MCF 10A (cell line): ENCODE measurements around the gene SLC22A15. TPM values are rescaled to one million over a fixed set of nuclear protein-coding genes. Genes with fewer than 3 reads are reported as not detected.

Experiments
- BruUV-seq: library from RNA; stranded (reverse); fragments of 400-500 nt; replicated peaks from 2 replicates; lab custom pipeline; 2021; lab: Mats Ljungman, UMichigan
- CTCF ChIA-PET: fragments of 300-600 bp; sonication (Branson Sonifier 250); formaldehyde crosslinking; extraction: SDS; loops from one replicate; lab custom pipeline; 2021; ENCODE audit warnings: antibody characterized with exemption, inconsistent platforms; lab: Yijun Ruan, JAX
- POLR2A ChIA-PET: fragments of 300-600, 350-650 bp; sonication (Branson Sonifier 250); formaldehyde crosslinking; extraction: SDS; loops from one replicate; lab custom pipeline; 2020; ENCODE audit warnings: antibody characterized with exemption, inconsistent platforms; lab: Yijun Ruan, JAX
- DNase-seq: peaks from one replicate; pipeline ENCODE4 v3.0.0-alpha.2; 2018; ENCODE audit not compliant: unreplicated experiment
- H3K27ac Mint-ChIP-seq: one replicate; pipeline ENCODE4 v1.8.0; 2022; ENCODE audit warnings: mild to moderate bottlenecking, low read depth, mixed read lengths; ENCODE audit not compliant: unreplicated experiment
- H3K27me3 Mint-ChIP-seq: one replicate; pipeline ENCODE4 v1.8.0; 2022; ENCODE audit warnings: mixed read lengths; ENCODE audit not compliant: insufficient read depth, unreplicated experiment
- H3K36me3 Mint-ChIP-seq: one replicate; pipeline ENCODE4 v1.8.0; 2022; ENCODE audit warnings: mild to moderate bottlenecking, moderate library complexity, mixed read lengths; ENCODE audit not compliant: insufficient read depth, unreplicated experiment
- H3K4me1 Mint-ChIP-seq: one replicate; pipeline ENCODE4 v1.8.0; 2022; ENCODE audit warnings: mixed read lengths; ENCODE audit not compliant: insufficient read depth, unreplicated experiment
- H3K4me3 Mint-ChIP-seq: one replicate; pipeline ENCODE4 v1.8.0; 2022; ENCODE audit warnings: mild to moderate bottlenecking, moderate library complexity, mixed read lengths; ENCODE audit not compliant: unreplicated experiment
- H3K9me3 Mint-ChIP-seq: one replicate; pipeline ENCODE4 v1.8.0; 2022; ENCODE audit warnings: mixed read lengths; ENCODE audit not compliant: unreplicated experiment
- CTCF ChIP-seq: fragments of 200-600 bp; IDR thresholded peaks from one replicate; pipeline ENCODE4 v1.8.0; 2022; ENCODE audit warnings: antibody characterized with exemption, mild to moderate bottlenecking; ENCODE audit not compliant: unreplicated experiment
- intact Hi-C: fragments of 100-400 bp; cut with micrococcal nuclease; formaldehyde crosslinking; loops from 2 replicates; pipeline ENCODE4 v1.14.1; 2022
- total RNA-seq: library from RNA; stranded (reverse); gene quantifications from 2 replicates; pipeline ENCODE4 v1.2.3, GENCODE V29; 2022

SLC22A15 gene
- total RNA-seq, 1 experiment from 2014 or later, result 32.4 TPM

GRCh38 chr1:116091083-116091482, 114.8 kb downstream of the SLC22A15 start:
- no peak for TF ChIP-seq CTCF
- intact Hi-C loops, result no loop called here
- H3K4me3 Mint-ChIP-seq, result no peak overlapping the region
- no peak for DNase-seq
- H3K27me3 Mint-ChIP-seq, result no peaks in the 10 kb centered on the region
- peaks cover 15% of the 10 kb centered on the region for H3K36me3 Mint-ChIP-seq
- no TSS peak for BruUV-seq
- ChIA-PET POLR2A (no interaction called here), CTCF (no interaction called here)
- H3K4me1 Mint-ChIP-seq, result peaks cover 5% of the 10 kb centered on the region
- H3K27ac Mint-ChIP-seq, result no peak overlapping the region
- H3K9me3 Mint-ChIP-seq, result peaks cover 34% of the 10 kb centered on the region

- DNase-seq, result no peak
- intact Hi-C loops, result no loop called here
- Mint-ChIP-seq H3K9me3 (peaks cover 34% of the 10 kb centered on the region), H3K4me1 (peaks cover 5% of the 10 kb centered on the region), H3K36me3 (peaks cover 21% of the 10 kb centered on the region), H3K4me3 (no peak overlapping the region), H3K27me3 (no peaks in the 10 kb centered on the region), H3K27ac (peak overlapping the region; percentile 31)
- no TSS peak for BruUV-seq
- no peak for TF ChIP-seq CTCF
- CTCF ChIA-PET, result interaction anchor here (1.2 to 1.3 kb wide), 2 partner anchors 46 to 392 kb away, joined by 3 to 4 read pairs; no protein-coding TSS in a partner anchor
- POLR2A ChIA-PET, result interaction anchor here (0.7 kb wide), 2 partner anchors 22 to 350 kb away, joined by 3 to 5 read pairs; no protein-coding TSS in a partner anchor
Measured at GRCh38 chr1:116092752-116093489, 116.6 kb downstream of the SLC22A15 start.

- peaks cover 21% of the 10 kb centered on the region for H3K36me3 Mint-ChIP-seq
- no TSS peak for BruUV-seq
- no peaks in the 10 kb centered on the region for H3K4me1 Mint-ChIP-seq
- CTCF ChIA-PET, result no interaction called here
- H3K9me3 Mint-ChIP-seq, result peaks cover 19% of the 10 kb centered on the region
- POLR2A ChIA-PET, result interaction anchor here (0.7 kb wide), 1 partner anchor 14 kb away, joined by 3 read pairs; no protein-coding TSS in a partner anchor
- no peak for DNase-seq
- no peak overlapping the region for H3K27ac Mint-ChIP-seq
- no peak overlapping the region for H3K4me3 Mint-ChIP-seq
- H3K27me3 Mint-ChIP-seq, result no peaks in the 10 kb centered on the region
- no peak for TF ChIP-seq CTCF
- intact Hi-C loops, result no loop called here
Measured at GRCh38 chr1:116095027-116095426, 118.7 kb downstream of the SLC22A15 start.

- CTCF ChIA-PET, result interaction anchor here (0.6 to 1.5 kb wide), 2 partner anchors 26 to 331 kb away, joined by 3 to 8 read pairs; no protein-coding TSS in a partner anchor
Measured at GRCh38 chr1:116096013-116096618, 119.8 kb downstream of the SLC22A15 start.

More at GRCh38 chr1:116096013-116096618, 119.8 kb downstream of the SLC22A15 start:
- BruUV-seq, result no TSS peak
- POLR2A ChIA-PET, result interaction anchor here (0.6 kb wide), 1 partner anchor 12 kb away, joined by 3 read pairs; no protein-coding TSS in a partner anchor
- Mint-ChIP-seq H3K4me3 (no peak overlapping the region), H3K27ac (no peak overlapping the region), H3K9me3 (peaks cover 19% of the 10 kb centered on the region), H3K4me1 (no peaks in the 10 kb centered on the region), H3K36me3 (peaks cover 21% of the 10 kb centered on the region), H3K27me3 (no peaks in the 10 kb centered on the region)
- intact Hi-C loops, result no loop called here
- DNase-seq, result no peak
- TF ChIP-seq CTCF, result no peak
